Kasumi-1 (cell line): ENCODE measurements around the gene FA2H.
"Not testable (repeated sequence)": the region's sequence is repeated elsewhere in the genome, so short reads cannot be mapped to it uniquely, and the experiment has no call there.

ENCODE experiments used
- DNase-seq, 2 experiments: peaks; one replicate each; lab custom pipeline; 2025; lab: John Stamatoyannopoulos, UW

Gene FA2H

DNA sequence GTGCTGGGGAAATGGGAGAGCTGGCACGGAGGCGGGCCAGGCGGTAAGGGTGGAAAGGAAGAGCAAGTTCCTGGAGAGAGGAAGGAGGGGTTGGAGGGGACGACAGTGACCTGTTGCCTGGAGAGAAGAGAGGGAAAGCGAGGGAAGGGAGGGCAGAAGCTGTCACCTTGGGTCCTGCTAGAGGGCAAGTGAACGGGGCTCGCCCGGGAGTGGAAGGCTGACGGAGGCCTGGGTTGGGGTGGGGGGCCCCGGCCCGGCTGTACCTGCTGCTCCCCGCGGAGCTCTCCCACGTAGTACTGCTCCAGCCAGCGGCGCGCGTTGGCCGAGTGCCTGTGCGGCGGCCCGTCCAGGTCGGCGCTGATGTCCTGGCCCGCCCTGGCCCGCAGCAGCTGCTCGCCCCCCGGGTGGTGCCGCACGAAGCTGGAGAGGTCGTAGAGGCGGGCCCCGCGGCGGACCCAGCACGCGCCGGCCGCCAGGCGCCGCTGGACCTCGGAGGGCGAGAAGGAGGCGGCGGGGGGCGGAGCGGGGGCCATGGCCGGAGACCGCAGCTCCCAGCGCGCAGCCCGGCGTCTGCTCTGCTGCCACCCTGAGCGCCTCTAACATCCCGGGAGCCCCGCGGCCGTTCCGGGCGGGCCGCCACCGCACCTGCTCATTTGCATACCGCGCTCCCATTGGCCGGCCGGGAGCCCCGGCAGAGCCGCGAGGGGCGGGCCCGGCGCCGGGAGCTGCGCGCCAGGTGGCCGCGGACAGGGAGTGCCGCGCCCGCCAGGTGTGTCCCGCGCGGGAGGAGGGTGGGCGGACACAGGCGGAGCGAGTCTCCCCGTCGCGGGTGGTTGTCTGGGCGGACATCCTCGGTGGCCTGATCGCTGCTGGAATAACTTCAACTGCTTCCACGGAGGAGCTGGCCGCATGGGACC lies at the start of gene FA2H:
TSS of gene FA2H (minus strand) at position 598 of the 917 bp plus-strand sequence. CDS start at position 533, 65 bp downstream.
- DNase-seq, result peak; percentile 37 to 40

DNA sequence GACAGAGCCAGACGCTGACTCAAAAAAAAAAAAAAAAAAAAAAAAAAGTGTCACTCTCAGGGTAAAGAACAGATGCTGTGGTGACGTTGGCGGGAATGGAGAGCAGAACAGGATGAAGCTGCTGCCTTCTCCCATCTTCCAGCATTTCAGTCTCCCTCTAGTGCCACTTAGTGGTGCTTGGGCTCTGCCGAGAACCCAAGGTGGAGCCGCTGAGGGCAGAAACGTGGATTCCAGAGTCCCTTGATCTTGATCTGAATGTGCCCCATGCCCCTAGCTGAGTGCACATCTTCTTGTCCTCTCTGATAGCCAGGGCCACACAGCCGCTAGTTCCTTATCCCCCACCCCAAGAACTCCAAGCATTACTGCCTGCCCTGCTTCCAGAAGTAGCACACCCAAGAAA lies 43.2 kb upstream of the FA2H start:
- DNase-seq, result no peak

- peak; percentile 66 for DNase-seq
Measured at GRCh38 chr16:74813109-74813641, 38.6 kb upstream of the FA2H start.

DNA sequence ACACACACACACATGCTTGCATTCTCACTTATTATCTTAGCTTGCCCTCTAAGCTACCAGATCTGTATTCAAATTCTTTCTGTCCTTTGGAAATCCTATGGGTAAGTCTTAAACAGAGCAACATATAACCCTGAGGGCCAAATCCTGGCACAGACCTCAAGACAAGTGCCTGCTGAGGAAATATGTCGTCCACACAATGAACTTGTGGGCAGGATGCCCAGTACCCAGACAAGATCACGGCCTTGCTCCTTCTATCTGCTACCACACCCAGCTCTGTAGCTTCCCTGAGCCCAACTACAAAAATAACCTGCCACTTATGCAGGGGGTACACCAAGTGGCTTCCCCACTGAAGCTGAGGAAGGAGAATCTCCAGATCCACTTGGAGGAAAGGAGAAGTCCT lies 37.3 kb upstream of the FA2H start:
- no peak for DNase-seq

DNA sequence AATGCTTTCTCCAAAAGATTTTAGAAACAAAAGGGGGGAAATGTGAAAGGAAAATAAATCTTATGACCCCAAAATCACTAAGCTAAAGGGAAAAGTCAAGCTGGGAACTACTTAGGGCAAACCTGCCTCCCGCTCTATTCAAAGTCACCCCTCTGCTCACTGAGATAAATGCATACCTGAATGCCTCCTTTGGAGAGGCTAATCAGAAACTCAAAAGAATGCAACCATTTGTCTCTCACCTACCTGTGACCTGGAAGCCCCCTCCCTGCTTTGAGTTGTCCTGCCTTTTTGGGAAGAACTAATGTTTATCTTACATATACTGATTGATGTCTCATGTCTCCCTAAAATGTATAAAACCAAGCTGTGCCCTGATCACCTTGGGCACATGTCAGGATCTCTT lies 36.6 kb upstream of the FA2H start:
- DNase-seq, result not testable (repeated sequence)

DNA sequence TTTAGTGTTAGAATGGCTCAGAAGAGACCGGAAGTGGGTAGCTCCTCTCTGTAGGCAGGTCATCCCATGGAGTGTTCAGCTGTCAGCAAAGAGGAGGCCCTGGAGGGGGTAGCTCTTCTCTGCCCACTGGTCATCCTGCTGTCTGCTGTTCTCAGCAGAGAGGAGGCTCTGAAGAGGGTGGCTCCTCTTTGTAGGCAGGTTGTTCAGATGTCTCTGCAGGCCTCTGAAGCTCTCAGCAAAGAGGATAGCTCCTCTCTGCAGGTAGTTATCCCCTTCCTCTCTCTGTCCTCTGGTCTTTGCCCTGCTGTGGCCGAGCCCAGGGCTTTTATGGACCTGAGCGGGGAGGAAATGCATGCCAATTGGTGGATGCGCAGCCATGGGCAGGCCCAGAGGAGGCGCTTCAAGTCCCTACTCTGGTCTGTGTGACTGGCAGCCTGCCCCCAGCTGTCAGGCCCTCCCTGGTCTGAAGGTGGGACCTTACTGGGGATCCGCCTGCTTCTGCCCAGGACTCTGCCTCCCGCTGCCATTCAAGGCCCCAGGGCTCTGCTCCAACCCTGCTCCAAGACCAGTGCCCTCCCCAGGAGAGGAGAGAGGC lies 32.5 kb upstream of the FA2H start:
- no peak for DNase-seq

DNA sequence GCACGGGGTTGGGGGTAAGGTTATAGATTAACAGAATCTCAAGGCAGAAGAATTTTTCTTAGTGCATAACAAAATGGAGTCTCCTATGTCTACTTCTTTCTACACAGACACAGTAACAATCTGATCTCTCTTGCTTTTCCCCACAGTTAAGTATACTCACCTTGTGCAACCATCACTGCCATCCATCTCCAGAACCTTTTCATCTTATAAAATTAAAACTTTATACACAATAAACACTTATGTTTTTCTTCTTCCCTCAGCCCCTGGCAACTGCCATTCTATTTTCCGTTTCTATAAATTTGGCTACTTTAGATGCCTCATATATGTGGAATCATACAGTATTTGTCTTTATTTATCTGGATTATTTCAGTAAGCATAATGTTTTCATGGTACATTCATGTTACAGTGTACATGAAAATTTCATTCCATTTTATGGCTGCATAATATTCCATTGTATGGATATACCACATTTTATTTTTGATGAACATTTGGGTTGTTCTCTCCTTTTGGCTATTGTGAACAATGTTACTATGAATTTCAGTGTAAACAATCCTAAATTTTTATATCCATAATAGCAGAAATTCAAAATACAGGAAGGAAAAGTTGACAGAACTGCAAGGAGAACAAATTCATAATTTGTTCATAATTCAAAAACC lies 25.7 kb upstream of the FA2H start:
- DNase-seq, result no peak

DNA sequence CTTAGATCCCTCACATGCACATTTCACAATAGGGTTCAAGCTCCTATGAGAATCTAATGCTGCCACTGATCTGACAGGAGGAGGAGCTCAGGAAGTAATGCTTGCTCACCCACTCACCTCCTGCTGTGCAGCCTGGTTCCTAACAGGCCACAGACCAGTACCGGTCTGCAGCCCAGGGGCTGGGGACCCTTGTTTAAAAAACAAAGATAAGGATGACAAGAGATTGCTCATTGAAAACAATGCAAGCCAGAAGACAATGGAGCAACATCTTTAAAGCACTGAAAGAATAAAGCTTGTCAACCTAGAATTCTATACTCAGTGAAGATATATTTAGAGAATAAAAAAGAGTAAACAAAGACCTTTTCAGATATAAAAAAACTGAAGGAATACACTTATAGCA lies 22.8 kb upstream of the FA2H start:
- DNase-seq, result no peak

GRCh38 chr16:74795104-74795503 lies 20.5 kb upstream of the FA2H start:
- no peak for DNase-seq

DNA sequence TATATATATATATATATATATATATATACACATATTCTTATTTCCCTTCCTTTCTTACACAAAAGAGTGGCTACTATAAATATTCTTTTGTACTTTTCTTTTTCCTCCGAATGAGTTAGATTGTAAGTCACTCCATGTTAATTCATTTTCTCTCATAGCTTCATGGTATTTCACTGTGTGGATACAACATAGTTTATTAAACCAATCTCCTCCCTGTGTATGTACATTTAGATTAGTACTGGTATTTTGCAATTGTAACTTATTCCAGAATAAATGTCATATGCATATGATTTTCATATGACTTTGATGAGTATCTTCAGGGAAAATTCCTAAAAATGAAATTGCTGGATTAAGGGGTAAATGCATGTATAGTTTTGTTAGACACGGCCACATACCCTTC lies 20.0 kb upstream of the FA2H start:
- no peak for DNase-seq

DNA sequence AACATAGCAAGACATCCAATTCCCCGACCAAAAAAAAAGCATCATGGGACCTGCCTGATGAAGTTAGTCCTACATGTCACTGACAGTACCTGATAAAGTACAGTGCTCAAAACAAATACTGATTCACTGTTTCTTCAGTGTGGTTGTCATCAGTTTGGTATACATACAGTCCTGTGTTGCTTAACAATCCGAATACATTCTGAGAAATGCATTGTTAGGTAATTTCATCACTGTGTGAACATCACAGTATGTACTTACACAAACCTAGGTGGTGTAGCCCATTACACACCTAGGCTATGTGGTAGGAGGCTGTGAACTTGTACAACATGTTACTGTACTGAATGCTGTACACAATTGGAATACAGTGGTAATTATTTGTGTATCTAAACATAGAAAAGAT lies 19.0 kb upstream of the FA2H start:
- no peak for DNase-seq

DNA sequence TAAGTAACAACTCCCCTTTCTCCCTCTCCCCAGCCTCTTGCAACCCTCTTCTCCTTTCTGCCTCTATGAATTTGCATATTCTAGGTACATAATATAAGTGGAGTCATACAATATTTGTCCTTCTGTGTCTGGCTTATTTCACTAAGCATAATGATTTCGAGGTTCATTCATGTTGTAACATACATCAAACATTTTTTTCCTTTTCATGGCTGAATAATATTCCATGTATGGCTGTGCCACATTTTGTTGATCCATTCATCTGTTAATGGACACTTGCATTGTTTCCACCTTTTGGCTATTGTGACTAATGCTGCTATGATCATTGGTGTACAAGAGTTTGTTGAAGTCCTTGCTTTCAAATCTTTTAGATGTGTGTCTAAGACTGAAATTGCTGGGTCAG lies 17.6 kb upstream of the FA2H start:
- DNase-seq, result no peak

GRCh38 chr16:74791749-74792148 lies 17.1 kb upstream of the FA2H start:
- not testable (repeated sequence) for DNase-seq

DNA sequence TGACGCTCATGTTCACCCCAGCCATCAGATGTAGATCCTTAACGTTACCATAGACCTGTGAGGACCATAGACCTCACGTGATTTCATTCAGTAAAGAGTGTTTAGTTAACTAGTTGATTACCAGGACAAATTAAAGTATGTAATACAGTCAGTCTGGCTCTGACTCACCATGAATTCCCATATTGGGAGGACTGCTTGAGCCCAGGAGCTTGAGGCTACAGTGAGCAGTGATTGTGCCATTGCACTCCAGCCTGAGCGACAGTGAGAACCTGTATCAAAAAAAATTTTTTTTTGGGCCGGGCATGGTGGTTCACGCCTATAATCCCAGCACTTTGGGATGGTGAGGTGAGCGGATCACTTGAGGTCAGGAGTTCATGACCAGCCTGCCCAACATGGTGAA lies 13.5 kb upstream of the FA2H start:
- no peak for DNase-seq

GRCh38 chr16:74785031-74785430 lies 10.4 kb upstream of the FA2H start:
- no peak for DNase-seq

- DNase-seq, result no peak
Measured at GRCh38 chr16:74778646-74779045, 4.0 kb upstream of the FA2H start.

- DNase-seq, result no peak
Measured at GRCh38 chr16:74776926-74777325, 2.3 kb upstream of the FA2H start.

DNA sequence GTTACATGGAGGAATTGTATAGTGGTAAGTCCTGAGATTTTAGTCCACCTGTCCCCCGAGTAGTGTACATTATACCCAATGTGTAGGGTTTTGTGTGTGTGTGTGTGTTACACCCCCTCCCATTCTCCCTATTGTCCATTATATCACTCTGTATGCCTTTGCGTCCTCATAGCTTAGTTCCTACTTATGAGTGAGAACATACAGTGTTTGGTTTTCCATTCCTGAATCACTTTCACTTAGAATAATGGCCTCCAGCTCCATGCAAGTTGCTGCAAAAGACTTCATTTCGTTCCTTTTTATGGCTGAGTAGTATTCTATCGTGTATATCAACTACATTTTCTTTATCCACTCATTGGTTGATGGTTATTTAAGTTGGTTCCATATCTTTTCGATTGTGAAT lies 635 bp upstream of the FA2H start:
- no peak for DNase-seq

GRCh38 chr16:74773446-74774222 lies 986 bp downstream of the FA2H start:
- no peak for DNase-seq

- DNase-seq, result no peak
Measured at GRCh38 chr16:74771656-74772315, 2.8 kb downstream of the FA2H start.

DNA sequence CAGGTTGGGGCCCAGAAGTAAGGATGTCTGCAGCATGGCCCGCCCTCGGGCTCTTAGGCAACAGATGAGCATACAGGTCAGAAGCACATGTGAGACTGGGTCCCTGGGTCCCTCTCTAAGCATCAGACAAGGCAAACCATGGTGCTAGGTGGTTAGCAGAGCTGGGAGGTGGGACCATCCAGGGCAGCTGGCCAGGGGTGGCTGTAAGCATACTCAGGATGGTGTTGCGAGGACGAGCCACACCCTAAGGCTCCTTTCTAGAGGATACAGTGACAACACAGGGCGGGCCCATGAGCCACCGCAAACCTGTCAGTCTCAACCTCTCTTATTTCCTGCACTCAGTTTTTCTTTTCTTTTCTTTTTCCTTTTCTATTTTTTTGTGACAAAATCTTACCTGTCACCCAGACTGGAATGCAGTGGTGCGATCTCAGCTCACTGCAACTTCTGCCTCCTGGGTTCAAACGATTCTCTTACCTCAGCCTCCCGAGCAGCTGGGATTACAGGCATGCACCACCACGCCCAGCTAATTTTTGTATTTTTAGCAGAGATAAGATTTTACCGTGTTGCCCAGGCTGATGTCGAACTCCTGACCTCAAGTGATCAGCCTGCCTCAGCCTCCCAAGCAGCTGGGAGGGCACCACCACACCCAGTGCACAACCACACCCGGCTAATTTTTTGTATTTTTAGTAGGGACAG lies 3.6 kb downstream of the FA2H start:
- no peak for DNase-seq
